Ectodermal cell (in vitro differentiated cells): ENCODE results near the gene AKR1C8.
"Not testable (repeated sequence)": the region's sequence is repeated elsewhere in the genome, so short reads cannot be mapped to it uniquely, and the experiment has no call there.

ENCODE experiments used
- H3K27ac ChIP-seq: 2 replicates; pipeline ENCODE4 v1.7.0; 2013; ENCODE audit warnings: mild to moderate bottlenecking, low read depth, low read length; ENCODE audit not compliant: insufficient read depth, poor library complexity, severe bottlenecking
- H3K27me3 ChIP-seq: 2 replicates; pipeline ENCODE4 v1.7.0; 2013; ENCODE audit warnings: mild to moderate bottlenecking, low read length; ENCODE audit not compliant: insufficient read depth, control insufficient read depth, poor library complexity, severe bottlenecking
- H3K36me3 ChIP-seq: one replicate; pipeline ENCODE4 v1.7.0; 2013; ENCODE audit warnings: low read length; ENCODE audit not compliant: control insufficient read depth, insufficient read depth
- H3K4me1 ChIP-seq: one replicate; pipeline ENCODE4 v1.7.0; 2013; ENCODE audit warnings: low read length; ENCODE audit not compliant: control insufficient read depth, insufficient read depth
- H3K4me3 ChIP-seq: 2 replicates; pipeline ENCODE4 v1.7.0; 2013; ENCODE audit warnings: low read depth, low read length, control low read depth; ENCODE audit not compliant: insufficient read depth
- H3K9me3 ChIP-seq: 2 replicates; pipeline ENCODE4 v1.7.0; 2013; ENCODE audit warnings: mild to moderate bottlenecking, low read length, moderate library complexity; ENCODE audit not compliant: control insufficient read depth
- WGBS, 2 experiments: methylation state at CpG; one replicate each; pipeline ENCODE4 v1.1.7; 2013; ENCODE audit warnings: missing lambda C conversion rate in 2 of 2; 5-methylcytosine and 5-hydroxymethylcytosine counted together

The AKR1C8 gene

DNA sequence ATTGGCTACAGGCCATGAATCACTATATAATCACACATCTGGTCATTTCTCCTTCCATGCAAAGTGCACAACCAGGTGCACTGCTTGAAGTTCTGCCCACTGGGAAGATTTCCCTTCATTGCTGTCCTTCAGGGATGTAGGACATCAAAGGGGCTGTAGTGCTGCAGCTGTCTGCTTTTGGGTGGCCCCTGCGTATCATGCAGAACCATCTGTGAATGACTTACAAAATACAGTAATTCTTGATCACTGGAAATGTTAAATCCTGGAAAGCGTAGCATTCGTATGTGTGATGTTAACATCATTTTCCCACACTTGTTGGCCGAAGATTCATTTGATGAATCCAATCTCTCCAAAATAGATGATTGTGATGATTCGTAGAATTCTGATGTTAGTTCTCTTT, 68.3 kb downstream of the AKR1C8 start:
- Histone ChIP-seq H3K4me1 (no peaks in the 10 kb centered on the region), H3K27me3 (no peaks in the 10 kb centered on the region), H3K9me3 (no peaks in the 10 kb centered on the region), H3K27ac (no peak overlapping the region), H3K36me3 (no peaks in the 10 kb centered on the region), H3K4me3 (no peak overlapping the region)
- WGBS, 2 experiments, result 97% methylated on average over 3 to 5 of the region's 5 CpGs

DNA sequence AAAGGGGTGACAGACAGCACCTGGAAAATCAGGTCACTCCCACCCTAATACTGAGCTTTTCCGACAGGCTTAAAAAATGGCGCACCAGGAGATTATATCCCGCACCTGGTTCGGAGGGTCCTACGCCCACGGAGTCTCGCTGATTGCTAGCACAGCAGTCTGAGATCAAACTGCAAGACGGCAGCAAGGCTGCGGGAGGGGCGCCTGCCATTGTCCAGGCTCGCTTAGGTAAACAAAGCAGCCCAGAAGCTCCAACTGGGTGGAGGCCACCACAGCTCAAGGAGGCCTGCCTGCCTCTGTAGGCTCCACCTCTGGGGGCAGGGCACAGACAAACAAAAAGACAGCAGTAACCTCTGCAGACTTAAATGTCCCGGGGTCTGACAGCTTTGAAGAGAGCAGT, 75.1 kb downstream of the AKR1C8 start:
- H3K4me1 ChIP-seq, H3K27ac ChIP-seq, H3K36me3 ChIP-seq, H3K27me3 ChIP-seq, H3K9me3 ChIP-seq, H3K4me3 ChIP-seq: not testable (repeated sequence)
- 92 to 94% methylated on average over 10 of the region's 12 CpGs for WGBS, 2 experiments

DNA sequence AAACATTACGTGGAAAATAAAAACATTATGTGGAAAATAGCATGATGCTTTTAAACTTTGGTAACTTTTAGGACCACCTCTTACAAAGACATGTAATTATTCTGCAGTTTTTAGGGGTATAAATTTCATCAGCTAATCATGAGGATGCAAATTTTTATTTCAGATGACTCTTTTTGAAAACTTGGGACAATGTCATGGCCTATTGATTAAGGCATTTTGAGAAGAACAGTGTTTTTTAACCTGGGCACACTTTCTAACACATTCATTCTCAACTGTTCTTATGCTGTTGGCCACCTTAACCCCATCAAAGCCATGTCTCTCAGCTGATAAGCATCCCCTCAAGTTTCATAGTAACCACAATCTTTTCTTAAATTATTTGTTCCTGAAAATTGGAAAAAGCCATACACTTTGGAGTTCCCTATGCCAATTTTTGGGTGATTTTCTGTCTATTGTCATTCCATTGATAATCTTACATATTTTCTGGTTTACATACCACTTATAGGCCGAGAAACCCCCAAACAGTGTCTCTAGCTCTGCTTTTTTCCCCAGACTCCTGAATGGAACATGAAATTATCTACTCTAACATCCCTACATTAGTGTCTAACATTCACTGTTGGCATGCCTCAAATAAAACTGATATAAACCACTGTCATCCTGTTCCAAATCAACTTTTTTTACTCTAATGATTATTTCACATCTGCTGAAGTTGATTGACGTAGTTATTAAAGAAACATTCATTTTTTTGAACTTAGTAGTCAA, 76.1 kb downstream of the AKR1C8 start:
- WGBS, 2 experiments, result 0 to 33% methylated on average over 1 to 3 of the region's 3 CpGs
- Histone ChIP-seq H3K4me3 (no peak overlapping the region), H3K4me1 (no peaks in the 10 kb centered on the region), H3K36me3 (no peaks in the 10 kb centered on the region), H3K27ac (no peak overlapping the region), H3K9me3 (no peaks in the 10 kb centered on the region), H3K27me3 (no peaks in the 10 kb centered on the region)

DNA sequence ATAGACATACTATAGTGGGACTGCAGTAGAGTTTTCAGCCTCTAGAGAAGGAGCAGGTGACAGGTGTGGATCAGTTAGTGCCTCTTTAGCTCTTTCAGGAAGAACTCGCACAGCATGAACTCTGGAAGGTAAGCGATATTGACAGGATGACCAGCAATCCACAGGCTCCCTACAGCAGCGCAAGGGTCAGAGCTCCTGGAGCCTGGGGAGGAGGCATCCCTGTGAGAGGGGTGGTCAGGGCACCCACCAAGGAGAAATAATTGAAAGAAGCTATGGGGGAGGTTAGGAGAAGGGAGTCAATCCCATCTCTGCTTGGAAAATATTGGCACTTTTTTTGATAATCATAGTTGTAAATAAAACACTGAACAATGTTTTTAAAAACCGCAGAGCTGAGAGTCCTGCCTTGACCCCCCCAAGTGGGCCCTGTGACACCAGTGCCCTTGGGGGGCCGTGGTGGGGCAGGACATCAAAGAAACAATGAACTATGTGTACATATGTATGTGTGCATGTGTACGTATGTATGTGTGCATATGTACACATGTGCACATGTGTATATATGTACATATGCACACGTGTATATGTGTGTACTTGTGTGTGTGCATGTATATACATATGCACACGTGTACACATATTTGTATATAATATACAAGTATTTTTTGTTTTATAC, 77.0 kb downstream of the AKR1C8 start:
- H3K9me3 ChIP-seq, result no peaks in the 10 kb centered on the region
- no peaks in the 10 kb centered on the region for H3K27me3 ChIP-seq
- no peak overlapping the region for H3K27ac ChIP-seq
- H3K4me3 ChIP-seq, result no peak overlapping the region
- no peaks in the 10 kb centered on the region for H3K36me3 ChIP-seq
- WGBS, 2 experiments, result 93% methylated on average over 5 of the region's 8 CpGs
- no peaks in the 10 kb centered on the region for H3K4me1 ChIP-seq

DNA sequence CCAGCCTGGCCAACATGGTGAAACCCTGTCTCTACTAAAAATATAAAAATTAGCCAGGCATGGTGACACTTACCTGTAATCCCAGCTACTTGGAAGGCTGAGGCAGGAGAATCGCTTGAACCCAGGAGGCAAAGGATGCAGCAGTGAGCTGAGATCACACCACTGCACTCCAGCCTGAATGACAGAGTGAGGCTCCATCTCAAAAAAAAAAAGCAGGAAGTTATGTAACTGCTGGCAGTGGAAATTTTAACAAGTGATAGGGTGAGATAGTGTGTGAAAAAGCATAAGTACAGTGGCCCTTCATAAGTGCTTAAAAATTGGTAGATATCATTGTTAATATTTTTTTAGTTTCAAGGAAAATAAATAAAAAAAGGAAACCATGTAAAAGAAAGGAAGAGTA, 78.4 kb downstream of the AKR1C8 start:
- Histone ChIP-seq H3K36me3 (no peaks in the 10 kb centered on the region), H3K4me1 (no peaks in the 10 kb centered on the region), H3K27me3 (no peaks in the 10 kb centered on the region), H3K4me3 (no peak overlapping the region), H3K27ac (no peak overlapping the region), H3K9me3 (no peaks in the 10 kb centered on the region)
- WGBS, 2 experiments, result 90 to 96% methylated on average over 1 of the region's 1 CpG

DNA sequence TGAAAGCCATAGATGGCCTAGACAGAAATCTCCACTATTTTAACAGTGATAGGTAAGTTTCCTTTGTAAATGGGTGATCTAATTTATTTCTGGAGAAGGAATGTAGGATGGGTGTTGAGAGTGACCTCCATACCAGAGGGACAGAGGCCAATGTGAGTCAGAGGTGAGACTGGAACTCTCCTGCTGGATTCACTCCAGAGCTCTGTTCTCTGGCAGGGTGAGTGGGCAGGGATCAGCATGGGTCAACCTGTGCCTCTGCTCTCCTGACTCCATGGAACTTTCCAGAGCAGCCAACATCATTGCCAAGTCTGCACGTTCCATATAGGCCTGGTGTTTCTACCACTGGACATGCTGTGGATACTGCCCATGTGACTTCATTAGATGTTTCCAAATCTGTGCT, 79.3 kb downstream of the AKR1C8 start:
- H3K4me1 ChIP-seq, result no peaks in the 10 kb centered on the region
- H3K27me3 ChIP-seq, result no peaks in the 10 kb centered on the region
- H3K9me3 ChIP-seq, result no peaks in the 10 kb centered on the region
- H3K4me3 ChIP-seq, result no peak overlapping the region
- H3K36me3 ChIP-seq, result no peaks in the 10 kb centered on the region
- WGBS, 2 experiments, result 86 to 96% methylated on average over 1 of the region's 1 CpG
- no peak overlapping the region for H3K27ac ChIP-seq
